GM12878 (cell line): ENCODE measurements around the gene SPIRE2. TPM values are rescaled to one million over a fixed set of nuclear protein-coding genes. Genes with fewer than 3 reads are reported as not detected.

Experiments used
- ATAC-seq: fragments of 200-7000 bp; cut with Tn5 transposase; 3 replicates; pipeline ENCODE4 v1.9.1; 2020; ENCODE audit warnings: mild to moderate bottlenecking, moderate library complexity
- BruUV-seq: library from RNA; stranded (reverse); fragments of 400-500 nt; replicated peaks from 2 replicates; lab custom pipeline; 2021; lab: Mats Ljungman, UMichigan
- CTCF ChIA-PET: fragments of 300-600 bp; sonication (Branson Sonifier 250); formaldehyde crosslinking; extraction: SDS; loops from one replicate; lab custom pipeline; 2021; ENCODE audit warnings: inconsistent platforms; lab: Yijun Ruan, JAX
- POLR2A ChIA-PET: fragments of 350-600 bp; formaldehyde crosslinking; extraction: SDS; loops from one replicate; lab custom pipeline; 2021; ENCODE audit warnings: inconsistent platforms; lab: Charles Lee
- RAD21 ChIA-PET: fragments of 300-600 bp; sonication (Branson Sonifier 250); formaldehyde crosslinking; loops from one replicate; lab custom pipeline; 2023; ENCODE audit warnings: antibody characterized with exemption; ENCODE audit not compliant: unreplicated experiment; lab: Charles Lee
- SMC1A ChIA-PET: fragments of 300-600 bp; sonication (Branson Sonifier 250); formaldehyde crosslinking; loops from one replicate; lab custom pipeline; 2023; ENCODE audit not compliant: unreplicated experiment, uncharacterized antibody; lab: Charles Lee
- DNase-seq: peaks from one replicate; pipeline ENCODE4 v3.0.0-alpha.2; 2011; ENCODE audit warnings: low read depth, low spot score
- FAIRE-seq: peaks from 3 replicates; lab custom pipeline; 2011; peaks lifted over from hg19 to GRCh38; lab: Jason Lieb, UNC
- H2AFZ ChIP-seq: 2 replicates; pipeline ENCODE4 v1.6.0; 2011; ENCODE audit warnings: low read depth, low read length, control low read depth; ENCODE audit not compliant: control insufficient read depth
- H3K27ac ChIP-seq: 2 replicates; pipeline ENCODE4 v1.5.1; 2011; ENCODE audit warnings: control low read depth; ENCODE audit not compliant: control insufficient read depth, insufficient read depth
- H3K27me3 ChIP-seq, 2 experiments: replicated peaks in 1 of 2; 2 replicates each; pipeline versions ENCODE4 v1.6.0 to v1.6.1; 2011; ENCODE audit warnings: low read length in 1 of 2; ENCODE audit not compliant: control insufficient read depth in 2 of 2, insufficient read depth in 2 of 2
- H3K36me3 ChIP-seq, 2 experiments: 2 replicates each; pipeline ENCODE4 v1.5.1; 2011; ENCODE audit warnings: low read length in 1 of 2; ENCODE audit not compliant: control insufficient read depth in 2 of 2, insufficient read depth in 2 of 2
- H3K4me1 ChIP-seq: 2 replicates; pipeline ENCODE4 v1.6.1; 2011; ENCODE audit warnings: mild to moderate bottlenecking, low read length, moderate library complexity, mixed read lengths; ENCODE audit not compliant: control insufficient read depth, insufficient read depth
- H3K4me2 ChIP-seq: 2 replicates; pipeline ENCODE4 v1.6.0; 2011; ENCODE audit warnings: control low read depth; ENCODE audit not compliant: control insufficient read depth, insufficient read depth
- H3K4me3 ChIP-seq: fragments of 200-600 bp; sonication (generic); 2 replicates; pipeline ENCODE4 v1.5.1; 2016
- H3K79me2 ChIP-seq: 2 replicates; pipeline ENCODE4 v1.6.0; 2011; ENCODE audit warnings: low read length; ENCODE audit not compliant: control insufficient read depth, insufficient read depth
- H3K9ac ChIP-seq: 2 replicates; pipeline ENCODE4 v1.8.0; 2011; ENCODE audit warnings: low read length, control low read depth, mixed read lengths; ENCODE audit not compliant: control insufficient read depth, insufficient read depth
- H3K9me3 ChIP-seq: replicated peaks from 3 replicates; pipeline ENCODE4 v1.5.1; 2011; ENCODE audit warnings: mild to moderate bottlenecking, low read length; ENCODE audit not compliant: control insufficient read depth, insufficient read depth
- H4K20me1 ChIP-seq: 2 replicates; pipeline ENCODE4 v1.6.0; 2011; ENCODE audit not compliant: control insufficient read depth, insufficient read depth
- CBX3 ChIP-seq: fragments of 200-600 bp; sonication (generic); IDR thresholded peaks from 2 replicates; pipeline ENCODE4 v1.6.1; 2016; ENCODE audit warnings: low read depth, borderline replicate concordance
- CEBPB ChIP-seq, 2 experiments: fragments of 150-350 bp in 1 of 2; IDR thresholded peaks; 2 replicates each; pipeline ENCODE4 v1.6.1; 2012 to 2014; ENCODE audit warnings: low read depth in 2 of 2, low read length in 2 of 2, borderline replicate concordance in 1 of 2, inconsistent platforms in 1 of 2
- POLR2AphosphoS2 ChIP-seq: IDR thresholded peaks from 2 replicates; pipeline ENCODE4 v1.6.1; 2011; ENCODE audit warnings: low read depth, mild to moderate bottlenecking, low read length, improper control_type of control experiment, moderate library complexity
- RELA ChIP-seq: fragments of 450-650 bp; IDR thresholded peaks from 2 replicates; pipeline ENCODE4 v1.8.0; 2014; ENCODE audit warnings: borderline replicate concordance; ENCODE audit not compliant: partially characterized antibody
- SMAD5 ChIP-seq: IDR thresholded peaks from 2 replicates; pipeline ENCODE4 v1.6.1; 2016; ENCODE audit warnings: antibody characterized with exemption, low read depth
- STAT3 ChIP-seq: IDR thresholded peaks from 2 replicates; pipeline ENCODE4 v1.6.1; 2011; ENCODE audit warnings: low read depth, low read length, improper control_type of control experiment
- ZBED1 ChIP-seq: IDR thresholded peaks from 2 replicates; pipeline ENCODE4 v1.6.1; 2016; ENCODE audit warnings: borderline replicate concordance
- ZBTB33 ChIP-seq: fragments of 450-650 bp; IDR thresholded peaks from 2 replicates; pipeline ENCODE4 v1.6.1; 2017; ENCODE audit warnings: mild to moderate bottlenecking
- ZNF592 ChIP-seq: fragments of 450-650 bp; IDR thresholded peaks from 2 replicates; pipeline ENCODE4 v1.6.1; 2017; ENCODE audit warnings: mild to moderate bottlenecking, moderate library complexity
- ZNF622 ChIP-seq: fragments of 450-650 bp; IDR thresholded peaks from 2 replicates; pipeline ENCODE4 v1.6.1; 2017; ENCODE audit warnings: mild to moderate bottlenecking, inconsistent platforms
- ZSCAN29 ChIP-seq: fragments of 450-650 bp; IDR thresholded peaks from 2 replicates; pipeline ENCODE4 v1.6.1; 2017; ENCODE audit warnings: mild to moderate bottlenecking, moderate library complexity
- ZZZ3 ChIP-seq: IDR thresholded peaks from 2 replicates; pipeline ENCODE4 v1.6.1; 2011; ENCODE audit warnings: low read depth; ENCODE audit not compliant: control insufficient read depth, insufficient read length
- WGBS: methylation state at CpG from one replicate; pipeline ENCODE4 v1.1.6; 2016; ENCODE audit warnings: low lambda C conversion rate; ENCODE audit not compliant: insufficient replicate concordance, insufficient coverage; ENCODE audit errors: missing lambda C conversion rate; 5-methylcytosine and 5-hydroxymethylcytosine counted together
- in situ Hi-C: fragments of 300-500 bp; cut with MboI; formaldehyde crosslinking; loops from 9 replicates; pipeline ENCODE4 v1.14.3; 2018; ENCODE audit warnings: mixed read lengths
- intact Hi-C: fragments of 100-400 bp; cut with micrococcal nuclease; formaldehyde crosslinking; loops from one replicate; pipeline ENCODE4 v1.14.2; 2022; ENCODE audit not compliant: unreplicated experiment
- polyA plus RNA-seq, 11 experiments: library from polyadenylated mRNA; depleted of rRNA in 4 of 11; unstranded in 6 of 11; stranded (reverse) in 5 of 11; fragments of >200 nt; fragmentation: Nextera tagmentation in 4 of 11; fragmentation: Illumina TruSeq in 1 of 11; extraction: Ambion mirVana in 4 of 11; extraction: Trizol in 1 of 11; gene quantifications; 1 replicate in 1 of 11; 2 replicates in 10 of 11; pipeline versions ENCODE4 v1.2.1 to v1.2.3, GENCODE V29; 2011 to 2016; ENCODE audit warnings: inconsistent platforms in 2 of 11, missing spikeins in 2 of 11, low read depth in 1 of 11
- total RNA-seq, 4 experiments: library from RNA; depleted of rRNA in 3 of 4; stranded (reverse); fragments of >200 nt in 3 of 4; fragmentation: Illumina TruSeq in 1 of 4; extraction: Trizol in 1 of 4; gene quantifications; 2 replicates each; pipeline versions ENCODE4 v1.2.1 to v1.2.3, GENCODE V29; 2013 to 2021

Gene SPIRE2
- total and polyA plus RNA-seq, 10 of the 15 experiments (the other 5 are each of a cell fraction or from before 2014, with no cell fraction given) = 0.03 to 0.64 (median 0.27) TPM; not detected in 1

GRCh38 chr16:89863741-89864526 is 35.7 kb downstream of the SPIRE2 start (continued):
- TF ChIP-seq CEBPB (IDR thresholded peaks at IDR 0.05; ENCODE audit: borderline replicate concordance in 1 of 2, low read depth in 2 of 2, low read length in 2 of 2) (no peak), SMAD5 (no peak), ZSCAN29 (no peak), CBX3 (no peak), ZZZ3 (no peak), ZNF622 (no peak)

- peak overlapping the region; percentile 85 for H3K4me2 ChIP-seq
- peaks cover 22% of the 10 kb centered on the region for H3K4me1 ChIP-seq
- in situ Hi-C loops = loop anchor here (5.0 kb wide), 1 partner anchor 162 kb away; the partner anchor contains the start of gene SPATA2L
- CTCF ChIA-PET = interaction anchor here (0.8 to 6.9 kb wide), 8 partner anchors 9 to 264 kb away, joined by 3 to 119 read pairs (median 4); partner anchors contain the start of genes MC1R, SPATA2L and TCF25
- H3K36me3 ChIP-seq = no peaks in the 10 kb centered on the region
- intact Hi-C loops = no loop called here
- DNase-seq = no peak
- FAIRE-seq = no peak
- H3K9ac ChIP-seq = peak overlapping the region; percentile 3; the same call in 1 of the 2 replicates
- no TSS peak for BruUV-seq
- H3K27me3 ChIP-seq = no peaks in the 10 kb centered on the region; a peak in 1 of 4 replicates
- H3K27ac ChIP-seq = peak overlapping the region; percentile 60
- no peaks in the 10 kb centered on the region for H3K79me2 ChIP-seq
- WGBS = 0% methylated on average over 5 of the region's 5 CpGs
- peak overlapping the region; percentile 24; the same call in 1 of the 2 replicates for H2AFZ ChIP-seq
- peak; percentile 42 for ATAC-seq
- SMC1A ChIA-PET = interaction anchor here (1.2 to 3.5 kb wide), 8 partner anchors 9 to 165 kb away, joined by 3 to 17 read pairs (median 4); partner anchors contain the start of gene TCF25
- 0 out of 2 replicates have a peak overlapping the region, but pooled peaks have one; percentile 51 for H3K4me3 ChIP-seq
- POLR2A ChIA-PET = interaction anchor here (1.7 to 5.2 kb wide), 3 partner anchors 8 to 165 kb away, joined by 5 to 49 read pairs (median 8); partner anchors contain the start of gene TCF25
- H3K9me3 ChIP-seq = peaks cover 1% of the 10 kb centered on the region; the same call in 2 of the 3 replicates
- RAD21 ChIA-PET = interaction anchor here (1.1 to 2.0 kb wide), 4 partner anchors 9 to 164 kb away, joined by 3 to 14 read pairs (median 12); partner anchors contain the start of genes SPATA2L and TCF25
- no peaks in the 10 kb centered on the region for H4K20me1 ChIP-seq
- no peak for TF ChIP-seq POLR2AphosphoS2
- no peak for TF ChIP-seq STAT3
- no peak for TF ChIP-seq ZBED1
- TF ChIP-seq RELA = no peak
- no peak for TF ChIP-seq ZNF592
- no peak for TF ChIP-seq ZBTB33
Measured at GRCh38 chr16:89864527-89864820, 36.2 kb downstream of the SPIRE2 start.
